ENCODE results near the gene HK2.

DNA sequence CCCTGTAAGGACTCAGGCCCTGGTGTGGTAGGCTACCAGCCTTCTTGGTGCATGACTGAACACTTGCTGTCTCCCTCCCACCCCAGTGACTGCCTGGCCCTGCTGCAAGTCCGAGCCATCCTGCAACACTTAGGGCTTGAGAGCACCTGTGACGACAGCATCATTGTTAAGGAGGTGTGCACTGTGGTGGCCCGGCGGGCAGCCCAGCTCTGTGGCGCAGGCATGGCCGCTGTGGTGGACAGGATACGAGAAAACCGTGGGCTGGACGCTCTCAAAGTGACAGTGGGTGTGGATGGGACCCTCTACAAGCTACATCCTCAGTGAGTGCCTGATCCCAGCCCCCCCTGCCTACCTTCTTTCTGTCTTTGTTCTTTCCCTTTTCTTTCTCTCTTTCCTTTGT, 55.2 kb downstream of the HK2 start:
- no peak for TF ChIP-seq EZH2phosphoT487 (IDR thresholded peaks at IDR 0.05; ENCODE audit: low read length)
- TF ChIP-seq CTCF (IDR thresholded peaks at IDR 0.05; ENCODE audit: low read length): no peak
- no peak for TF ChIP-seq EZH2 (optimal IDR thresholded peaks at IDR 0.05; ENCODE audit: low read depth, low read length)

Measured in MM.1S (cell line).